Thyroid gland (tissue), 4 donors: ENCODE results near the gene SORCS2.

Experiments used
- POLR2A ChIP-seq, 2 donors: fragments of 450-650 bp; IDR thresholded peaks; one replicate each; pipeline ENCODE4 v1.6.1; 2017; ENCODE audit warnings: antibody characterized with exemption in 2 of 2, mild to moderate bottlenecking in 2 of 2, moderate library complexity in 1 of 2
- TF ChIP-seq, protein P1 (sequence below), 6 experiments: fragments of 200-600 bp in 3 of 6; fragments of 450-650 bp in 3 of 6; sonication (generic) in 3 of 6; IDR thresholded peaks; one replicate each; pipeline ENCODE4 v1.5.1; 2016 to 2019; ENCODE audit warnings: antibody characterized with exemption in 6 of 6, mild to moderate bottlenecking in 2 of 6, inconsistent platforms in 1 of 6, moderate library complexity in 1 of 6

DNA sequence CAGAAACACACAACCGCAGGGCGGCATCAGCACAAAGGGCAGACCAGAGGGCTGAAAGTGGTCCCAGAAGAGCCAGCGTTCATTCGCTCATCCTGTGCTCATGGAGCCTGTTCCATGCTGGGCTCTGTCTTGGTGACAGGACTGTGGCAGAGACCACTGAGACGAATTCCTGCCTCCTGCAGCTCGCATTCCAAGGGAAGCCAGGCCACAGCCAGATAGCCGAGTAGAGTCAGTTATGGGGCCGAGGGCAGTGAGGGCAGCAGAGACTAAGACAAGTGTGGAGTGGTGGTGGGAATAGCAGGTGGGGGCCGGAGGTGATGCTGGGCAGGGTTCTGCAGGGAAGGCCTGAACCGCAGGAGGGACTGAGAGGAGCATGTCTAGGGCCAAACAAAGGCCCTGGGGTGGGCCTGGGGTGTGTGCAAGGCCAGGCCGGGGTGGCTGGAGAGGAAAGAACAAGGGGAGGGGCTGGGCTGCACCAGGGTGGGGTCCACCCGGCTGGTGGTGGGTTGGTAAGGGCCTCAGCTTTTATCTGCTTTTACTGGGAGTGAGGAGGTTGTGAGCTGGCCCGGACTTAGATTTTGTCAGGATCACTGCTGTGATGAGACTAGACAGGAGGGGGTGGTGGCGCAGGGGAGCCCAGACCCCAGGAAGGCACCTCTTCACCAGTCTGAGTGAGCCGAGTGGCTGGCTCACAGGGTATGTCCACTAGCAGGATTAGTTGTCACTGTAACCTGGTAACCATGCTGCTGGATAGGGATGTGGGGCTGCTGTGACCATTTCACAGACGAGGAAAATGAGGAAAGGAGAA, 236.1 kb downstream of the SORCS2 start:
- TF ChIP-seq, protein P1, sequence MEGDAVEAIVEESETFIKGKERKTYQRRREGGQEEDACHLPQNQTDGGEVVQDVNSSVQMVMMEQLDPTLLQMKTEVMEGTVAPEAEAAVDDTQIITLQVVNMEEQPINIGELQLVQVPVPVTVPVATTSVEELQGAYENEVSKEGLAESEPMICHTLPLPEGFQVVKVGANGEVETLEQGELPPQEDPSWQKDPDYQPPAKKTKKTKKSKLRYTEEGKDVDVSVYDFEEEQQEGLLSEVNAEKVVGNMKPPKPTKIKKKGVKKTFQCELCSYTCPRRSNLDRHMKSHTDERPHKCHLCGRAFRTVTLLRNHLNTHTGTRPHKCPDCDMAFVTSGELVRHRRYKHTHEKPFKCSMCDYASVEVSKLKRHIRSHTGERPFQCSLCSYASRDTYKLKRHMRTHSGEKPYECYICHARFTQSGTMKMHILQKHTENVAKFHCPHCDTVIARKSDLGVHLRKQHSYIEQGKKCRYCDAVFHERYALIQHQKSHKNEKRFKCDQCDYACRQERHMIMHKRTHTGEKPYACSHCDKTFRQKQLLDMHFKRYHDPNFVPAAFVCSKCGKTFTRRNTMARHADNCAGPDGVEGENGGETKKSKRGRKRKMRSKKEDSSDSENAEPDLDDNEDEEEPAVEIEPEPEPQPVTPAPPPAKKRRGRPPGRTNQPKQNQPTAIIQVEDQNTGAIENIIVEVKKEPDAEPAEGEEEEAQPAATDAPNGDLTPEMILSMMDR (IDR thresholded peaks at IDR 0.05): no peak
- TF ChIP-seq POLR2A (IDR thresholded peaks at IDR 0.05): no peak
